Colonic mucosa (tissue), 4 donors: Measurements from ENCODE around the gene C14orf93. TPM values are rescaled to one million over a fixed set of nuclear protein-coding genes. Genes with fewer than 3 reads are reported as not detected.
"Not testable (repeated sequence)": the region's sequence is repeated elsewhere in the genome, so short reads cannot be mapped to it uniquely, and the experiment has no call there.

ENCODE experiments used
- DNase-seq: peaks from one replicate; pipeline ENCODE4 v3.0.0-alpha.2; 2020
- H3K27ac ChIP-seq: fragments of 200-600 bp; one replicate; pipeline ENCODE4 v1.8.0; 2021
- H3K27me3 ChIP-seq: fragments of 200-600 bp; one replicate; pipeline ENCODE4 v1.8.0; 2021
- H3K36me3 ChIP-seq: fragments of 200-600 bp; one replicate; pipeline ENCODE4 v1.8.0; 2021
- H3K4me1 ChIP-seq: fragments of 200-600 bp; one replicate; pipeline ENCODE4 v1.8.0; 2021; ENCODE audit warnings: mild to moderate bottlenecking
- H3K4me3 ChIP-seq: fragments of 200-600 bp; one replicate; pipeline ENCODE4 v1.8.0; 2021
- H3K9ac ChIP-seq, 2 donors: one replicate each; pipeline ENCODE4 v1.7.0; 2013; ENCODE audit warnings: control low read depth in 2 of 2, low read depth in 2 of 2, low read length in 2 of 2
- H3K9me3 ChIP-seq: fragments of 200-600 bp; one replicate; pipeline ENCODE4 v1.8.0; 2021
- intact Hi-C: fragments of 100-400 bp; cut with DNase I; formaldehyde crosslinking; loops from one replicate; pipeline ENCODE4 v1.14.1; 2022
- total RNA-seq, 2 donors: library from RNA; stranded (reverse); fragmentation: NEBNext Ultra II Directional in 1 of 2; extraction: Animal tissue kit (Norgen Biotek cat#: 25700) in 1 of 2; gene quantifications; one replicate each; pipeline ENCODE4 v1.2.1, GENCODE V29; 2021
- TF ChIP-seq, protein P1 (sequence below): fragments of 200-600 bp; IDR thresholded peaks from one replicate; pipeline ENCODE4 v1.8.0; 2022; ENCODE audit warnings: antibody characterized with exemption, mild to moderate bottlenecking
- donor health status: healthy.
- donor health status: DM: no; HTN: no; CAD: no.
- donor health status: DM: no; HTN: no; CAD: no.

C14orf93 gene
- total RNA-seq, 2 donors from 2014 or later, result 8.8 to 14.5 TPM

DNA sequence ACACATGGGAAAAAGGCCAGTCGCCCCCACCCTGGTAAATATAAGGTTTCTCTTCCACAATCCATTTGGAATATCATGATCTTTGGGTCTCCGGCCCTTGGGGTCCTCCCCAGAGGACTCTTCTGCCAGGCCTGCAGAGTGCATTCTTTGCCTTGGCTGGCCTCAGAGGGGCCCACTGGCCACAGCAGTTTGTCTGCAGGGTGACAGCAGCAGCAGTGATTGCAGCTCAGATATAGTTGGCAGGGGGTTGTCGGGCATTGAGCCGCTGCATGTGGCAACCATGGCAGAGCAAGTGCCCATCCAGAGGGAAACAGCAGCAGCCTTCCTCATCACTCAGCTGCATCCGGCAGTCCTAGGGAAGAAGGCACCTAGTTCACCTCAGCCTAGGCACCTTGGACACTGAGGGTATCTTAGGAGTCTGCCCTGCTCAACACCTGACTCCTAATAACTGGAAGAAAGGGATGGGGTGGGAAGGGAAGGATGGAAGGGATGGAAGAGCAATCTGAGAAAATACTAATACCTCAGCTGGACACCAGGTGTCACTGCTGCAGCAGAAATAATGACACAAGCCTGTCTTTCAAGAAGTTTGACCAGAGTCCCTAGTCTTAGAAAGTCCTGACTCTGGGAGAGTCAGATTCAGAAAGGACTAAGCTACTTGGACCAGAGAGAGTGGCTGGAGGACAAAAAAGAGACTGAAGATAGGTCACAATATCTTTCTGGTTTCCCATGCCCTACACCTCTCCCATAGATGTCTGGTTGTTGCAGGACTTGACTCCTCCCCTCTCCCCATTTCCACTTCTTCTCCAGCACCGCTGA lies 36.5 kb downstream of the C14orf93 start:
- Histone ChIP-seq H3K36me3 (no peaks in the 10 kb centered on the region), H3K9ac (no peak overlapping the region), H3K27ac (no peak overlapping the region), H3K27me3 (no peaks in the 10 kb centered on the region), H3K4me1 (peaks cover 18% of the 10 kb centered on the region), H3K4me3 (no peak overlapping the region), H3K9me3 (no peaks in the 10 kb centered on the region)
- TF ChIP-seq, protein P1, sequence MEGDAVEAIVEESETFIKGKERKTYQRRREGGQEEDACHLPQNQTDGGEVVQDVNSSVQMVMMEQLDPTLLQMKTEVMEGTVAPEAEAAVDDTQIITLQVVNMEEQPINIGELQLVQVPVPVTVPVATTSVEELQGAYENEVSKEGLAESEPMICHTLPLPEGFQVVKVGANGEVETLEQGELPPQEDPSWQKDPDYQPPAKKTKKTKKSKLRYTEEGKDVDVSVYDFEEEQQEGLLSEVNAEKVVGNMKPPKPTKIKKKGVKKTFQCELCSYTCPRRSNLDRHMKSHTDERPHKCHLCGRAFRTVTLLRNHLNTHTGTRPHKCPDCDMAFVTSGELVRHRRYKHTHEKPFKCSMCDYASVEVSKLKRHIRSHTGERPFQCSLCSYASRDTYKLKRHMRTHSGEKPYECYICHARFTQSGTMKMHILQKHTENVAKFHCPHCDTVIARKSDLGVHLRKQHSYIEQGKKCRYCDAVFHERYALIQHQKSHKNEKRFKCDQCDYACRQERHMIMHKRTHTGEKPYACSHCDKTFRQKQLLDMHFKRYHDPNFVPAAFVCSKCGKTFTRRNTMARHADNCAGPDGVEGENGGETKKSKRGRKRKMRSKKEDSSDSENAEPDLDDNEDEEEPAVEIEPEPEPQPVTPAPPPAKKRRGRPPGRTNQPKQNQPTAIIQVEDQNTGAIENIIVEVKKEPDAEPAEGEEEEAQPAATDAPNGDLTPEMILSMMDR, result peak; percentile 56
- DNase-seq, result peak; percentile 70
- intact Hi-C loops, result no loop called here

DNA sequence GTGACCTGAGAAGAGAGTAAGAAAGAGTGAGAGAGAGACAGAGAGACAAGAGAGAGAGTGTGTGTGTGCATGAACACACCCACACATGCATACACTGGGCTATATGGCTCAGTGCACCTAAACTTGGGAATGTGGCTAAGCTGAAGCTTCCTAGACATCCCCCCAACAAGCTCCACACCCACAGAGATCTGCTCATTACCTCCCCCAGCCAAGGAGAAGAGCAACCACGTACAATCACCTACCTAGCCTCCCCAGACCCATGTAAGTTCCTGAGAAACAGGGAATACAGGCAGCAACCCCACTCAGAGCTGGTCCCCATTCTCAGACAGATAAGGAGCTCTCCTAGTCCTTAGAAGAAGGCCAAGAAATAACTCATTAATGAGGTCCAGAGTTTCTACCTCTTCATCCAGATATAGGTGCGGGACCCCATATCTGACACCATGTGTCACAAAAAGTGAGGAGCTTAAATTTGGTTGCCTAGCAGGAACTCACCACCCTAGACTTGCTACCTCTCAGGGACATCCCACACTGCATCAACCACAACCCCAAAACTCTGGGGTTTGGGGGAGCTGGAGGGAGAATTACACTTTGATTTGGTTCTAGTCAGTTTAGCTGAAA lies 37.5 kb downstream of the C14orf93 start:
- Histone ChIP-seq H3K4me1 (peaks cover 12% of the 10 kb centered on the region), H3K27ac (no peak overlapping the region), H3K9me3 (no peaks in the 10 kb centered on the region), H3K4me3 (no peak overlapping the region), H3K9ac (no peak overlapping the region), H3K36me3 (no peaks in the 10 kb centered on the region), H3K27me3 (no peaks in the 10 kb centered on the region)
- DNase-seq, result no peak
- TF ChIP-seq, protein P1, result no peak
- intact Hi-C loops, result no loop called here

DNA sequence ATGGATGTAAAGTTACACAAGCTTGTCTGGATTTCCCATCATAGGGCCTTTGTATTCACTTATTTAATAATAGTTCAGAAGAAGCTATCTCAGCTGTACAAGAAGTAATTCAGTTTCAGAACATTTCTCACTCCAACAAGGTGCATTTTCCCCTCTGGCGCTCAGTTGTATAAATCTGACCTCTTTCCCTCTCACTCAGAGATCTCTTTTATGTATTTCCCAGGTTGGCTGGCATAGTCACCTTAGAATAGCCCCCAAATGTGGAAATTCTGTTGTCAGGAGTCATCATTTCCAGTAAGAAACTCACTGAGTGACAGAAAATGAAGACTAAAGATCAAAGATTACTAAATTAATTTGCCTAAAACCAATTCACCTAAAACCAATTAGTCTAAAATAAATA lies 38.8 kb downstream of the C14orf93 start:
- H3K4me1 ChIP-seq, result no peaks in the 10 kb centered on the region
- TF ChIP-seq, protein P1, result no peak
- no peak overlapping the region for H3K9ac ChIP-seq
- no peak overlapping the region for H3K4me3 ChIP-seq
- no peaks in the 10 kb centered on the region for H3K27me3 ChIP-seq
- no peaks in the 10 kb centered on the region for H3K36me3 ChIP-seq
- no peak for DNase-seq
- intact Hi-C loops, result no loop called here
- H3K27ac ChIP-seq, result no peak overlapping the region
- no peaks in the 10 kb centered on the region for H3K9me3 ChIP-seq

DNA sequence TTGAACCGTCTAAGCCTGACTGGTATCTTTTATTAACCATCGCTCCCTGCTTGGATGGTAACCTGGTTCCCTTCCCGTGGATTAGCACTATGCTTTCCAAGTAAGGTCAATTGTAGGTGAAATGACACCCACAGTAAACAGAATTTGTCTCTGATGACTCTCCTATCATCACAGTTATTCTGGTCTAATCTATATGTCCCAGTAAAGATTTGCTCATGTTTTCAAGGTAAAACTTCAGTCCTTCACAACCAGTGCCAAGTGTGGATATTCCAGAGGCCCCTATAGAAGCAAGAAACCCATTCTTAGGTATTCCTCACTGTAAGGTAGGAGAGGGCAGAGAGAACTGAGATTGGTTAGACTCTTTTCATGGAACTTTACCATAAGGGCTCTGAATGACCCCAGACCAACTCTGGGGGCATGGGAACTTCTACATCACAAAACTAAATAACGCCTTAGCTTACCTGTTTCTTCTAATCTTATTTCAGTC lies 43.1 kb downstream of the C14orf93 start:
- no peaks in the 10 kb centered on the region for H3K4me1 ChIP-seq
- no peaks in the 10 kb centered on the region for H3K27me3 ChIP-seq
- no peak overlapping the region for H3K9ac ChIP-seq
- intact Hi-C loops, result no loop called here
- DNase-seq, result no peak
- no peaks in the 10 kb centered on the region for H3K36me3 ChIP-seq
- no peak overlapping the region for H3K27ac ChIP-seq
- TF ChIP-seq, protein P1, result no peak
- H3K9me3 ChIP-seq, result no peaks in the 10 kb centered on the region
- no peak overlapping the region for H3K4me3 ChIP-seq

DNA sequence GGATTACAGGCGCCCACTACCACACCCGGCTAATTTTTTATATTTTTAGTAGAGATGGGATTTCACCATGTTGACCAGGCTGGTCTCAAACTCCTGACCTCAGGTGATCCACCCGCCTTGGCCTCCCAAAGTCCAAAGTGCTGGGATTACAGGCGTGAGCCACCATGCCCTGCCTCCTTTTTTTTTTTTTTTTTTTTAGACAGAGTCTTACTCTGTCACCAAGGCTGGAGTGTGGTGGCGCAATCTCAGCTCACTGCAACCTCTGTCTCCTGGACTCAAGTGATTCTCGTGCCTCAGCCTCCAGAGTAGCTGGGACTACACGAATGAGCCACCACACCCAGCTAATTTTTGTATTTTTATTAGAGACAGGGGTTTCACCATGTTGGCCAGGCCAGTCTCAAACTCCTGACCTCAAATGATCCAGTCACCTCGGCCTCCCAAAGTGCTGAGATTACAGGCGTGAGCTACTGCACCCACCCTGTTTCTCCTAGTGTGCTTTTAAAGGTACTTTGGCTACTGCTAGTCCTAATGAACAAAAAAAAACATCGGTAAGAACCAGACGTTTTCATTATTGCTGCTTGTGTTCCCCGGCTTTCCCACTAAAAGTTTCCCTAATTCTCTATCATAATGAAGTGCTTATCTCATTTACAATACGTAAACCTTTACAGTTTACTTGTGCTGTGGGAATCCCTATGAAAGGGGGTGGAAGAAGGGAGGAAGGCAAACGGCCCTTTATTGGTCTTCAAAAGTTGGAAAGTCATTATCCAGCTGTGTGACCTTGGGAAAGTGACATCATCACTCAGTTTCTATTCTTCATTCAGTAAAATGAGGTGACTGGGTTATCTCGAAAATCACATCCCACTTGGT lies 43.8 kb downstream of the C14orf93 start:
- H3K27ac ChIP-seq, H3K9ac ChIP-seq, H3K36me3 ChIP-seq, H3K27me3 ChIP-seq, intact Hi-C loops, H3K9me3 ChIP-seq, H3K4me1 ChIP-seq, DNase-seq, H3K4me3 ChIP-seq: not testable (repeated sequence)
